ENCODE measurements around the gene BABAM2.

The BABAM2 gene

DNA sequence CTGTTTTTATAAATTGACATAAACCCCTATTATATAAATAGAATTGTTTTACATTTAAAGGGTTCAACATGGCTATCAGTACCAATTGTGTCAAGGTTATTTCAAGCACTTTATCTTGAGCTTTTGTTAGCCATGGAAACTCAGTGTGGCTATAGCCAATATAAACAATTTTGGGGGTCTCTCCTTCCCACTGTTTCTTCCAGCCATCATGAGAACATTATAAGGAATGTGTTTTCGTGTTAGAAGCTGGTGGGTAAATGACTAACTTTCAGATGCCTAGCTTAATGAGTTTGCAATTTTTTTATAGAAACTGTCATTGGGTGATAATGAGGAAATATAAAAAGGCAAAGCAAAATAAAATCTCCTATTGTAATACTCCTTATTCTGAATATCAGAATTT, 348.7 kb downstream of the BABAM2 start:
- H4K20me1 ChIP-seq (ENCODE audit: insufficient read depth, low read length): no peaks in the 10 kb centered on the region
- no peaks in the 10 kb centered on the region; the same call in 1 of the 2 replicates for H3K36me3 ChIP-seq (ENCODE audit: insufficient read depth, low read length)
- H3K27ac ChIP-seq (ENCODE audit: low read length): no peak overlapping the region
- H3K4me1 ChIP-seq (ENCODE audit: insufficient read depth, low read length): 0 out of 2 replicates have a peak, but pooled peaks cover 3% of the 10 kb centered on the region
- no peak for TF ChIP-seq CTCF (IDR thresholded peaks at IDR 0.05; ENCODE audit: borderline replicate concordance, extremely low read depth, low read length, poor library complexity, severe bottlenecking)
- TF ChIP-seq EZH2 (IDR thresholded peaks at IDR 0.05; ENCODE audit: borderline replicate concordance, low read depth, low read length, severe bottlenecking): no peak
- no peak overlapping the region for H3K4me3 ChIP-seq (ENCODE audit: low read depth in 1 of 2, low read length in 2 of 2)
- H3K9ac ChIP-seq (ENCODE audit: low read depth, low read length): no peak overlapping the region
- ATAC-seq (ENCODE audit: insufficient read depth, low read depth) (no peak), DNase-seq (no peak)
- H2AFZ ChIP-seq (ENCODE audit: low read depth, low read length): no peak overlapping the region
- no peaks in the 10 kb centered on the region for H3K27me3 ChIP-seq (ENCODE audit: insufficient read depth, low read length, poor library complexity)
- no peaks in the 10 kb centered on the region for H3K9me3 ChIP-seq (ENCODE audit: insufficient read depth, low read length, severe bottlenecking)
- no peak overlapping the region for H3K4me2 ChIP-seq (ENCODE audit: insufficient read depth, low read length)
- no peaks in the 10 kb centered on the region for H3K79me2 ChIP-seq (ENCODE audit: insufficient read depth, low read length)

DNA sequence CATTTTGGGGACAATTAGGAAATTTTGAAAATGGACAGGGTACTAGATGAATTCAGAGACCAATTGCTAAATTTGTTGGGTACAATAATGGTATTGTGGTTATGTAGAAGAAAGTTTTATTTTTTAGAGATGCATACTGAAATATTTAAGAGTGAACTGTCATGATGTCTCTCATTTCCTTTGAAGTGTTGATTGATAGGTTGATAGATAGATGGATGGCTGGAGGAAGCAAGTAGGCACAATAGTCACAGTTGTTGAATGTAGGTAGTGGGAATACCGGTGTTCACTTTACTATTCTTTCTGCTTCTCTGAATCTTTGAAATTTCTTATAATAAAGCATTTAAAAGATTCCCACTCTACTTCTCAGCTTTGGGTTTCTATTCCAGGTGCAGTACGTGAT, 350.4 kb downstream of the BABAM2 start:
- Histone ChIP-seq H4K20me1 (ENCODE audit: insufficient read depth, low read length) (no peaks in the 10 kb centered on the region), H3K4me1 (ENCODE audit: insufficient read depth, low read length) (0 out of 2 replicates have a peak, but pooled peaks cover 3% of the 10 kb centered on the region), H3K27me3 (ENCODE audit: insufficient read depth, low read length, poor library complexity) (no peaks in the 10 kb centered on the region), H3K36me3 (ENCODE audit: insufficient read depth, low read length) (no peaks in the 10 kb centered on the region; the same call in 1 of the 2 replicates), H3K4me2 (ENCODE audit: insufficient read depth, low read length) (no peak overlapping the region), H2AFZ (ENCODE audit: low read depth, low read length) (no peak overlapping the region), H3K27ac (ENCODE audit: low read length) (no peak overlapping the region), H3K79me2 (ENCODE audit: insufficient read depth, low read length) (no peaks in the 10 kb centered on the region), H3K4me3 (ENCODE audit: low read depth in 1 of 2, low read length in 2 of 2) (no peak overlapping the region), H3K9ac (ENCODE audit: low read depth, low read length) (no peak overlapping the region), H3K9me3 (ENCODE audit: insufficient read depth, low read length, severe bottlenecking) (no peaks in the 10 kb centered on the region)
- ATAC-seq (ENCODE audit: insufficient read depth, low read depth): no peak
- DNase-seq: no peak
- TF ChIP-seq CTCF (IDR thresholded peaks at IDR 0.05; ENCODE audit: borderline replicate concordance, extremely low read depth, low read length, poor library complexity, severe bottlenecking) (no peak), EZH2 (IDR thresholded peaks at IDR 0.05; ENCODE audit: borderline replicate concordance, low read depth, low read length, severe bottlenecking) (no peak)

GRCh38 chr2:28247290-28247689, 356.8 kb downstream of the BABAM2 start:
- TF ChIP-seq EZH2 (IDR thresholded peaks at IDR 0.05; ENCODE audit: borderline replicate concordance, low read depth, low read length, severe bottlenecking): no peak
- no peak for TF ChIP-seq CTCF (IDR thresholded peaks at IDR 0.05; ENCODE audit: borderline replicate concordance, extremely low read depth, low read length, poor library complexity, severe bottlenecking)
- no peak overlapping the region for H3K4me3 ChIP-seq (ENCODE audit: low read depth in 1 of 2, low read length in 2 of 2)
- ATAC-seq (ENCODE audit: insufficient read depth, low read depth): no peak

GRCh38 chr2:28247734-28248133, 357.2 kb downstream of the BABAM2 start:
- H3K4me3 ChIP-seq (ENCODE audit: low read depth in 1 of 2, low read length in 2 of 2): no peak overlapping the region
- H2AFZ ChIP-seq (ENCODE audit: low read depth, low read length): no peak overlapping the region
- no peaks in the 10 kb centered on the region for H3K36me3 ChIP-seq (ENCODE audit: insufficient read depth, low read length)
- TF ChIP-seq CTCF (IDR thresholded peaks at IDR 0.05; ENCODE audit: borderline replicate concordance, extremely low read depth, low read length, poor library complexity, severe bottlenecking): no peak
- no peak for TF ChIP-seq EZH2 (IDR thresholded peaks at IDR 0.05; ENCODE audit: borderline replicate concordance, low read depth, low read length, severe bottlenecking)
- no peak overlapping the region for H3K9ac ChIP-seq (ENCODE audit: low read depth, low read length)
- ATAC-seq (ENCODE audit: insufficient read depth, low read depth) (no peak), DNase-seq (no peak)
- H3K79me2 ChIP-seq (ENCODE audit: insufficient read depth, low read length): no peaks in the 10 kb centered on the region
- no peak overlapping the region for H3K27ac ChIP-seq (ENCODE audit: low read length)
- H3K4me1 ChIP-seq (ENCODE audit: insufficient read depth, low read length): no peaks in the 10 kb centered on the region
- H3K27me3 ChIP-seq (ENCODE audit: insufficient read depth, low read length, poor library complexity): no peaks in the 10 kb centered on the region
- H3K9me3 ChIP-seq (ENCODE audit: insufficient read depth, low read length, severe bottlenecking): no peaks in the 10 kb centered on the region
- no peak overlapping the region for H3K4me2 ChIP-seq (ENCODE audit: insufficient read depth, low read length)
- H4K20me1 ChIP-seq (ENCODE audit: insufficient read depth, low read length): no peaks in the 10 kb centered on the region

More at GRCh38 chr2:28247290-28247689, 356.8 kb downstream of the BABAM2 start:
- H3K36me3 ChIP-seq (ENCODE audit: insufficient read depth, low read length): no peaks in the 10 kb centered on the region
- H3K9me3 ChIP-seq (ENCODE audit: insufficient read depth, low read length, severe bottlenecking): no peaks in the 10 kb centered on the region
- no peaks in the 10 kb centered on the region for H4K20me1 ChIP-seq (ENCODE audit: insufficient read depth, low read length)
- H3K27me3 ChIP-seq (ENCODE audit: insufficient read depth, low read length, poor library complexity): no peaks in the 10 kb centered on the region
- H3K27ac ChIP-seq (ENCODE audit: low read length): no peak overlapping the region
- no peak overlapping the region for H3K9ac ChIP-seq (ENCODE audit: low read depth, low read length)
- H2AFZ ChIP-seq (ENCODE audit: low read depth, low read length): no peak overlapping the region
- DNase-seq: no peak
- H3K4me1 ChIP-seq (ENCODE audit: insufficient read depth, low read length): no peaks in the 10 kb centered on the region
- H3K79me2 ChIP-seq (ENCODE audit: insufficient read depth, low read length): no peaks in the 10 kb centered on the region
- H3K4me2 ChIP-seq (ENCODE audit: insufficient read depth, low read length): no peak overlapping the region

Data from DND-41 (cell line).